KOPT-K1 (cell line): ENCODE measurements around the gene CES2.
"Not testable (repeated sequence)": the region's sequence is repeated elsewhere in the genome, so short reads cannot be mapped to it uniquely, and the experiment has no call there.

Experiments
- H3K27ac ChIP-seq: fragments of 200-600 bp; sonication (generic); 2 replicates; pipeline ENCODE4 v1.5.1; 2016; ENCODE audit warnings: antibody characterized with exemption, mild to moderate bottlenecking, low read depth, low read length; ENCODE audit not compliant: poor library complexity, severe bottlenecking
- H3K36me3 ChIP-seq: fragments of 200-600 bp; sonication (generic); 2 replicates; pipeline ENCODE4 v1.5.1; 2017; ENCODE audit warnings: antibody characterized with exemption, mild to moderate bottlenecking, low read length, moderate library complexity; ENCODE audit not compliant: insufficient read depth
- H3K9me3 ChIP-seq: fragments of 200-600 bp; sonication (generic); 2 replicates; pipeline ENCODE4 v1.5.1; 2017; ENCODE audit warnings: antibody characterized with exemption, low read length, mild to moderate bottlenecking; ENCODE audit not compliant: insufficient read depth, poor library complexity, severe bottlenecking

CES2 gene

GRCh38 chr16:66960270-66960669 is 25.0 kb downstream of the CES2 start:
- H3K27ac ChIP-seq: no peak overlapping the region
- peaks cover 4% of the 10 kb centered on the region; the same call in 1 of the 2 replicates for H3K36me3 ChIP-seq
- H3K9me3 ChIP-seq: no peaks in the 10 kb centered on the region

GRCh38 chr16:66961065-66961744 is 25.9 kb downstream of the CES2 start, which contains the start of gene CES3:
Gene CES3, plus strand, starts transcription at chr16:66961266. Its CDS starts 42 bp downstream, at chr16:66961308.
- H3K36me3 ChIP-seq: peaks cover 4% of the 10 kb centered on the region; the same call in 1 of the 2 replicates

DNA sequence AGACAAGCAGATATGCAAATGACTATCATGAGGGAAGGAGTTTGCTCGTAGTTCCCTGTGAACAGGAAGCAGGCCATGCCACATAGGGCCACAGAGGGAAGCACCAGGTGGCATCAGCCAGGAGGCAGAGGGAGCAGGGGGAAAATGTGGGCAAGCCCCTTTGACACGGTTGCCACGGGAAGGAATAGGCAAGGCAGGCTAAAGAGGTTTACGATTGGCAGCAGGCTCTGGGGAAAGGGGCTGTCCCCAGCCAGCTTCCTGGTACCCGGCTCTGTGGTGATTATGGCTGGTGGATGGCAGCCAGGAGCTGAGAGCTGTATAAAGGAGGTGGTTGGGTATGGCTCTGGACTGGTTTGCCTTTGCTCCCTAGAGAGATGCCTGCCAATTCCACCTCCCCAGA is 26.6 kb downstream of the CES2 start:
- peaks cover 4% of the 10 kb centered on the region; the same call in 1 of the 2 replicates for H3K36me3 ChIP-seq
- H3K9me3 ChIP-seq: no peaks in the 10 kb centered on the region
- H3K27ac ChIP-seq: peak overlapping the region; percentile 39

More at GRCh38 chr16:66961065-66961744, 25.9 kb downstream of the CES2 start, which contains the start of gene CES3:
- Histone ChIP-seq H3K9me3 (no peaks in the 10 kb centered on the region), H3K27ac (peak within 1 kb of the TSS; percentile 39)

DNA sequence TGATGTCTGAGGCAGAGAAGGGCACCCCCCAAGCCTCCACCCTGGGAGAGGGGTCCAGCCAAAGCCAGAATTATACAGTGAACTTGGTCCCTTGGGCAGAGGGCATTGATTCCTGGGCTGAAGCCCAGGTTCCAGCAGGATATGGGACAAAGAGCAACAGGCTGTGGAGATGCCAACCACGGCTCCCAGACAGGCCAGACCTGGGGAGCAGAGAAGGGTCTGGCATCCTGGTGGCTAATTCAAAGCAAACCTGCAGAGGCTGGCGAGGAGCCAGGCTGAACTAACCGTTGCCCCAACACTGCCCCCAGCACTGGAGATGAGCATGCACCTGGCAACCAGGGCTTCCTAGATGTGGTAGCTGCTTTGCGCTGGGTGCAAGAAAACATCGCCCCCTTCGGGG is 28.7 kb downstream of the CES2 start:
- Histone ChIP-seq H3K36me3 (peaks cover 8% of the 10 kb centered on the region; the same call in 1 of the 2 replicates), H3K27ac (no peak overlapping the region), H3K9me3 (no peaks in the 10 kb centered on the region)

GRCh38 chr16:66968847-66969246 is 33.5 kb downstream of the CES2 start:
- Histone ChIP-seq H3K27ac (no peak overlapping the region), H3K9me3 (no peaks in the 10 kb centered on the region), H3K36me3 (peaks cover 8% of the 10 kb centered on the region; the same call in 1 of the 2 replicates)

DNA sequence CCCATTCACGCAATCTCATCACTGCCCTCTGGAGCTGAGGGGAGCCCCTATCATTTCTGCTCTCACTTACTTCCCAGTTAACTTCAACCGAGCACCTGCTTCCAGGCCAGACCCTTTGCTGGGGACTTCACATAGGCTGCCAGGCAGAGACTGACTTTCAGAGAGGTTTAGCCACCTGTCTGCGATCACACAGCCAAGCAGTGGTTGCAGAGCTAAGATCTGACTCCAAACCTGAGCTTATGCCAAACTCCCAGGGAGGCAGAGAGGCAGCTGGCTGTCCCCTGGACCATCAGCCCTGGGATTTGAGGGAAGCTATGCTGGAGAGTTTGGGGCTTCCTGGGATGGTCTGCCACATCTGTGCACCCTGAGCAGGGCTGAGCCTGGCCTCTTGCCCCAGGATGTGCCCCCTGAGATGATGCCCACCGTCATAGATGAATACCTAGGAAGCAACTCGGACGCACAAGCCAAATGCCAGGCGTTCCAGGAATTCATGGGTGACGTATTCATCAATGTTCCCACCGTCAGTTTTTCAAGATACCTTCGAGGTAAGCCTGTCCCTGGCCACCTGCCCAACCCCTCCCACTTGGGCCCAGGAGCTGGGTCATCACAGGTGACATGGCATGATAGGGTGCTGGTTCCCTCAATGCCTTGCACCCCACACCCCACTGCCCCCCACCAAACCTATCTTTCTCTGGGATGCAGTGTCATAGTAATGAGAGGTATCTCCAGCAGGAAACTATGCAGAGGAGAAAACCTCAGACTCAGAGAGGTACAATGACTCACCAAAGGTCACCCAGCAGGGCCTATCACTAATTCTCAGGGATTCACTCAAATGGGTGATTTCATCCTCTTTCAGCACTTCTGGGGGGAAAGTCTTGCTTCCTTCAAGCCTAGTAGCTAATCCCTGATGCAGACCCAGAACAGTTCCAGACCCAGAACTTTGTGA is 35.7 kb downstream of the CES2 start:
- H3K9me3 ChIP-seq: no peaks in the 10 kb centered on the region
- no peak overlapping the region for H3K27ac ChIP-seq
- H3K36me3 ChIP-seq: peaks cover 3% of the 10 kb centered on the region; the same call in 1 of the 2 replicates

- Histone ChIP-seq H3K36me3 (no peaks in the 10 kb centered on the region), H3K27ac (no peak overlapping the region), H3K9me3 (no peaks in the 10 kb centered on the region)
These were observed 37.7 kb downstream of the CES2 start for GRCh38 chr16:66972983-66973382.

GRCh38 chr16:66973716-66974115 is 38.4 kb downstream of the CES2 start:
- Histone ChIP-seq H3K9me3 (no peaks in the 10 kb centered on the region), H3K36me3 (no peaks in the 10 kb centered on the region), H3K27ac (no peak overlapping the region)

DNA sequence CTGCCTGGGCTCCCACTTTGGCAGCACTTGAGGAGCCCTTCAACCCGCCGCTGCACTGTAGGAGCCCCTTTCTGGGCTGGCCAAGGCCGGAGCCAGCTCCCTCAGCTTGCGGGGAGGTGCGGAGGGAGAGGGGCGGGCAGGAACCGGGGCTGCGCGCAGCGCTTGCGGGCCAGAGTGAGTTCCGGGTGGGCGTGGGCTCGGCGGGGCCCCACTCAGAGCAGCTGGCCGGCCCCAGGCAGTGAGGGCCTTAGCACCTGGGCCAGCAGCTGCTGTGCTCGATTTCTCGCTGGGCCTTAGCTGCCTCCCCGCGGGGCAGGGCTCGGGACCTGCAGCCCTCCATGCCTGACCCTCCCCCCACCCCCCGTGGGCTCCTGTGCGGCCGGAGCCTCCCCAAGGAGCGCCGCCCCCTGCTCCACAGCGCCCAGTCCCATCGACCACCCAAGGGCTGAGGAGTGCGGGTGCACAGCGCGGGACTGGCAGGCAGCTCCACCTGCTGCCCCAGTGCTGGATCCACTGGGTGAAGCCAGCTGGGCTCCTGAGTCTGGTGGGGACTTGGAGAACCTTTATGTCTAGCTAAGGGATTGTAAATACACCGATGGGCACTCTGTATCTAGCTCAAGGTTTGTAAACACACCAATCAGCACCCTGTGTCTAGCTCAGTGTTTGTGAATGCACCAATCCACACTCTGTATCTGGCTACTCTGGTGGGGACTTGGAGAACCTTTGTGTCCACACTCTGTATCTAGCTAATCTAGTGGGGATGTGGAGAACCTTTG is 39.0 kb downstream of the CES2 start:
- not testable (repeated sequence) for H3K9me3 ChIP-seq, H3K27ac ChIP-seq, H3K36me3 ChIP-seq

GRCh38 chr16:66974932-66975246 is 39.6 kb downstream of the CES2 start:
- H3K36me3 ChIP-seq, H3K27ac ChIP-seq, H3K9me3 ChIP-seq: not testable (repeated sequence)

DNA sequence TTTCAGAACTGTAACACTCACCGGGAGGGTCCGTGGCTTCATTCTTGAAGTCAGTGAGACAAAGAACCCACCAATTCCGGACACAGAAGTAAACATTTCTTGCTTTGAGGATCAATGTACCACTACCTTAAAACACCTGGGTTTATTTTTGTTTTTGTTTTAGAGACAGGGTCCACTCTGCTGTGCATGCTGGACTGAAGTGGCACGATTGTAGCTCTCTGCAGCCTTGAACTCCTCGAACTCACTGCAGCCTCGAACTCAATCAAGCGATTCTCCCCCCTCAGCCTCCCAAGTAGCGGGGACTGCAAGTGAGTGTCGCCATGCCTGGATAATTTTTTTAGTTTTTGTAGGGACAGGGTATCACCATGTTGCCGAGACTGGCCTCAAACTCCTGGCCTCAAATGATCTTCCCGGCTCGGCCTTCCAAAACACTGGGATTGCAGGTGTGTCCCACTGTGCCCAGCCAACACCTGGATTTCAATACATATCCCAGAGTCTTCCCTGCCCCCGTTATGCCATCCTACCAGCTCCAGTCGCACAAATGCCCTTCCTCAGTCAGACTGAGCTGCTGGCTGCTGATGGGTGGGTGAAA is 40.1 kb downstream of the CES2 start:
- H3K36me3 ChIP-seq: no peaks in the 10 kb centered on the region
- H3K27ac ChIP-seq: no peak overlapping the region
- no peaks in the 10 kb centered on the region for H3K9me3 ChIP-seq

DNA sequence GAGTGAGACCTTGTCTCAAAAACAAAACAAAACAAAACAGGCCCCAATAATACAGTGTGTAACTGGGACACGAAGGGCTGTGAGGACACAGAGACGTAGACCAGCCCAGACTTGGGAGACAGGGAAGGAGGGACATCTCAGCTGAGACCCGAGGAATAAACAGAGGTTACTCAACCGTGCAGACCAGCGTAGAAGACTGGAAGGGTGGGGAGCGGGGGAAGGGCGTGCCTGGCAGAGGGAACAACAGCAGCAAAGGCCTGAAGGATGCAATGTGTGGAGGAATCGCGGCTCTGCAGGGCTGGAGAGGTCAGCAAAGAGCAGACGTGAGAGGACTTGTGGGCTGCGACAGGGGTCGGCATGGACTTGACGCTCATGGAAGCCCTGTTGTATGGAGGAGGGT is 41.4 kb downstream of the CES2 start:
- Histone ChIP-seq H3K9me3 (no peaks in the 10 kb centered on the region), H3K36me3 (no peaks in the 10 kb centered on the region), H3K27ac (no peak overlapping the region)

- Histone ChIP-seq H3K36me3 (no peaks in the 10 kb centered on the region), H3K9me3 (no peaks in the 10 kb centered on the region), H3K27ac (no peak overlapping the region)
These were observed 42.2 kb downstream of the CES2 start for GRCh38 chr16:66977341-66978113.
